ENCODE data around the gene GCLC.

DNA sequence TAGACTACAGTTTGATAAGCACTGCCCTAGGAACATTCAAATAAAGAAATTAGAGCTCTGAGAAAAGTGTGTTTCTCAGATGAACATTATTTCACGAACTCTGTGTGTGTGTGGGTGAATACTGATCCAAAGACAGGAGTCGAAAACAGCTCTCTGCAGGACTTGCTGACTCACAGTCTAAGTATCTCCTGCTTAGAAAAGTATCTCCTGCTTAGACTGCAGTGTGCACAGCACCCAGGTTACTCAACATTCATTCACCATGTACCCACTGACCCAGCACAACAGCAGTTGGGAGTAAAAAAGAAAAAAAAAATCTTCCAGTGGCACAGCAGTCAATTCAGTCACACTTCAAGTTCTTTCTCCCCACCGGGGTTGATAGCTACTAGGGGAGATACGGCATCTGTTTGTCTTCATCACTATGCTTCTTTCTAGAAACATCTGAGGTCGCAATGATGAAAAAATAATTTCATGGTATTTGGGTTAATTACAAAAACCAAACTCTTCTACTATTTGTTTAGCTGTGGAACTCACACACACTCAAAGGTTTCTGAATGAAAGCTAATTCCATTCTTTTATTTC is 48.0 kb downstream of the GCLC start:
- TF ChIP-seq POLR2AphosphoS5 (IDR thresholded peaks at IDR 0.05) = no peak
- TF ChIP-seq, protein P1, sequence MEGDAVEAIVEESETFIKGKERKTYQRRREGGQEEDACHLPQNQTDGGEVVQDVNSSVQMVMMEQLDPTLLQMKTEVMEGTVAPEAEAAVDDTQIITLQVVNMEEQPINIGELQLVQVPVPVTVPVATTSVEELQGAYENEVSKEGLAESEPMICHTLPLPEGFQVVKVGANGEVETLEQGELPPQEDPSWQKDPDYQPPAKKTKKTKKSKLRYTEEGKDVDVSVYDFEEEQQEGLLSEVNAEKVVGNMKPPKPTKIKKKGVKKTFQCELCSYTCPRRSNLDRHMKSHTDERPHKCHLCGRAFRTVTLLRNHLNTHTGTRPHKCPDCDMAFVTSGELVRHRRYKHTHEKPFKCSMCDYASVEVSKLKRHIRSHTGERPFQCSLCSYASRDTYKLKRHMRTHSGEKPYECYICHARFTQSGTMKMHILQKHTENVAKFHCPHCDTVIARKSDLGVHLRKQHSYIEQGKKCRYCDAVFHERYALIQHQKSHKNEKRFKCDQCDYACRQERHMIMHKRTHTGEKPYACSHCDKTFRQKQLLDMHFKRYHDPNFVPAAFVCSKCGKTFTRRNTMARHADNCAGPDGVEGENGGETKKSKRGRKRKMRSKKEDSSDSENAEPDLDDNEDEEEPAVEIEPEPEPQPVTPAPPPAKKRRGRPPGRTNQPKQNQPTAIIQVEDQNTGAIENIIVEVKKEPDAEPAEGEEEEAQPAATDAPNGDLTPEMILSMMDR (IDR thresholded peaks at IDR 0.05) = no peak

Measured in stomach (tissue), 4 donors.